Ovary (tissue), 9 donors: ENCODE data around the gene ARHGAP40. TPM values are rescaled to one million over a fixed set of nuclear protein-coding genes. Genes with fewer than 3 reads are reported as not detected.

Source experiments
- DNase-seq, 5 donors: peaks; one replicate each; pipeline ENCODE4 v3.0.0-alpha.2; 2019 to 2020
- H3K27ac ChIP-seq, 2 donors: fragments of 200-600 bp; one replicate each; pipeline versions ENCODE4 v1.5.1 to v1.8.0; 2019 to 2022
- H3K27me3 ChIP-seq: fragments of 200-600 bp; one replicate; pipeline ENCODE4 v1.8.0; 2022
- H3K36me3 ChIP-seq: fragments of 200-600 bp; sonication (generic); one replicate; pipeline ENCODE4 v1.5.1; 2019
- H3K4me1 ChIP-seq: one replicate; pipeline ENCODE4 v1.8.1; 2013; ENCODE audit warnings: mild to moderate bottlenecking, moderate library complexity; ENCODE audit not compliant: insufficient read depth
- H3K4me3 ChIP-seq: fragments of 200-600 bp; sonication (generic); one replicate; pipeline ENCODE4 v1.5.1; 2017
- H3K9me3 ChIP-seq, 2 donors: fragments of 200-600 bp in 1 of 2; sonication (generic) in 1 of 2; one replicate each; pipeline versions ENCODE4 v1.5.1 to v1.8.1; 2013 to 2019; ENCODE audit warnings: mild to moderate bottlenecking in 1 of 2, moderate library complexity in 1 of 2
- CTCF ChIP-seq, 3 donors: fragments of 450-650 bp in 2 of 3; fragments of 200-600 bp in 1 of 3; IDR thresholded peaks; one replicate each; pipeline versions ENCODE4 v1.5.1 to v1.8.0; 2016 to 2022; ENCODE audit warnings: antibody characterized with exemption in 3 of 3, mild to moderate bottlenecking in 1 of 3
- EP300 ChIP-seq: sonication (generic); formaldehyde crosslinking; IDR thresholded peaks from one replicate; pipeline ENCODE4 v1.6.1; 2017; ENCODE audit warnings: antibody characterized with exemption
- POLR2A ChIP-seq: fragments of 450-650 bp; IDR thresholded peaks from one replicate; pipeline ENCODE4 v1.6.1; 2017; ENCODE audit warnings: antibody characterized with exemption, mild to moderate bottlenecking, moderate library complexity
- WGBS, 3 donors: extraction: QIAGEN DNeasy Blood & Tissue Kit in 1 of 3; methylation state at CpG; one replicate each; pipeline versions ENCODE4 v1.1.5 to v1.1.7; 2013 to 2017; 5-methylcytosine and 5-hydroxymethylcytosine counted together
- intact Hi-C, 4 donors: fragments of 100-400 bp; cut with DNase I; formaldehyde crosslinking; loops; one replicate each; pipeline versions ENCODE4 v1.11.0 to v1.15.1; 2022 to 2023
- polyA plus RNA-seq, 2 donors: library from polyadenylated mRNA; stranded (reverse); fragments of 200-250 nt in 1 of 2; fragments of 350-450 nt in 1 of 2; fragmentation: Illumina TruSeq in 1 of 2; extraction: RNeasy Lipid Tissue Mini Kit (QIAGEN cat#74804) in 1 of 2; gene quantifications; one replicate each; pipeline ENCODE4 v1.2.3, GENCODE V29; 2013 to 2014
- total RNA-seq, 7 donors: library from RNA; depleted of rRNA in 2 of 7; stranded (reverse); fragments of >200 nt in 2 of 7; fragmentation: NEBNext Ultra II Directional in 3 of 7; extraction: Animal tissue kit (Norgen Biotek cat#: 25700) in 3 of 7; gene quantifications; one replicate each; pipeline versions ENCODE4 v1.1.0 to v1.2.4, GENCODE V29; 2016 to 2023
- donor health status: DM: no; HTN: no; CAD: no; lungs with moderate emphysema.
- donor health status: DM: no; HTN: no; CAD: no.
- donor health status: Bipolar disorder and iron deficiency.
- donor health status: DM: yes; HTN: yes; CAD: no.
- donor health status: DM: no; HTN: no; CAD: no.
- donor health status: DM: yes; HTN: yes; CAD: no.

ARHGAP40 gene
- total and polyA plus RNA-seq, 9 donors: not detected

- Histone ChIP-seq H3K36me3 (no peaks in the 10 kb centered on the region), H3K4me3 (no peak overlapping the region), H3K4me1 (no peaks in the 10 kb centered on the region), H3K27me3 (no peaks in the 10 kb centered on the region), H3K9me3 (no peaks in the 10 kb centered on the region), H3K27ac (no peak overlapping the region)
- TF ChIP-seq EP300 (no peak), CTCF (IDR thresholded peaks at IDR 0.05) (no peak), POLR2A (no peak)
- intact Hi-C loops: loop anchor here in 1 of 4 donors (10.0 kb wide), 1 partner anchor 56 kb away; no protein-coding TSS in a partner anchor
- 57 to 69% (median 66%) methylated on average over 9 of the region's 9 CpGs for WGBS, 3 donors
- no peak for DNase-seq
These were observed 18.8 kb downstream of the ARHGAP40 start for GRCh38 chr20:38620441-38620840.

GRCh38 chr20:38623061-38623460, 21.5 kb downstream of the ARHGAP40 start:
- no peaks in the 10 kb centered on the region for H3K4me1 ChIP-seq
- intact Hi-C loops: loop anchor here in 1 of 4 donors (10.0 kb wide), 1 partner anchor 58 kb away; no protein-coding TSS in a partner anchor
- no peak overlapping the region for H3K4me3 ChIP-seq
- WGBS, 3 donors: 38 to 57% (median 40%) methylated on average over 4 of the region's 4 CpGs
- no peak for DNase-seq
- H3K36me3 ChIP-seq: no peaks in the 10 kb centered on the region
- H3K9me3 ChIP-seq: no peaks in the 10 kb centered on the region
- TF ChIP-seq EP300 (no peak), POLR2A (no peak), CTCF (IDR thresholded peaks at IDR 0.05) (no peak)
- H3K27me3 ChIP-seq: no peaks in the 10 kb centered on the region
- H3K27ac ChIP-seq: no peak overlapping the region

- WGBS, 3 donors: 75 to 84% (median 77%) methylated on average over 2 of the region's 2 CpGs
- Histone ChIP-seq H3K4me1 (no peaks in the 10 kb centered on the region), H3K27me3 (no peaks in the 10 kb centered on the region), H3K27ac (no peak overlapping the region), H3K4me3 (no peak overlapping the region), H3K36me3 (no peaks in the 10 kb centered on the region), H3K9me3 (no peaks in the 10 kb centered on the region)
- no peak for DNase-seq
- intact Hi-C loops: loop anchor here in 1 of 4 donors (10.0 kb wide), 1 partner anchor 59 kb away; no protein-coding TSS in a partner anchor
- TF ChIP-seq EP300 (no peak), POLR2A (no peak), CTCF (IDR thresholded peaks at IDR 0.05) (no peak)
These were observed 22.5 kb downstream of the ARHGAP40 start for GRCh38 chr20:38624084-38624483.

GRCh38 chr20:38625896-38626295, 24.3 kb downstream of the ARHGAP40 start:
- Histone ChIP-seq H3K4me3 (no peak overlapping the region), H3K27ac (no peak overlapping the region), H3K27me3 (no peaks in the 10 kb centered on the region), H3K4me1 (no peaks in the 10 kb centered on the region), H3K9me3 (no peaks in the 10 kb centered on the region), H3K36me3 (no peaks in the 10 kb centered on the region)
- TF ChIP-seq POLR2A (no peak), CTCF (IDR thresholded peaks at IDR 0.05) (no peak), EP300 (no peak)
- intact Hi-C loops: loop anchor here in 1 of 4 donors (10.0 kb wide), 1 partner anchor 61 kb away; no protein-coding TSS in a partner anchor
- no peak for DNase-seq
